GM12865 (cell line): ENCODE data around the gene PRDM11.
"Not testable (repeated sequence)": the region's sequence is repeated elsewhere in the genome, so short reads cannot be mapped to it uniquely, and the experiment has no call there.

Experiments used
- DNase-seq: peaks from one replicate; pipeline ENCODE4 v3.0.0; 2010; ENCODE audit warnings: low read depth
- H3K4me3 ChIP-seq: 2 replicates; pipeline ENCODE4 v1.5.1; 2011; ENCODE audit warnings: mild to moderate bottlenecking, low read depth, low read length, control low read depth
- CTCF ChIP-seq: IDR thresholded peaks from 2 replicates; pipeline ENCODE4 v1.5.1; 2011; ENCODE audit warnings: low read length, control low read depth, low read depth, inconsistent platforms; ENCODE audit not compliant: insufficient read depth; ENCODE audit errors: missing control alignments

PRDM11 gene

DNA sequence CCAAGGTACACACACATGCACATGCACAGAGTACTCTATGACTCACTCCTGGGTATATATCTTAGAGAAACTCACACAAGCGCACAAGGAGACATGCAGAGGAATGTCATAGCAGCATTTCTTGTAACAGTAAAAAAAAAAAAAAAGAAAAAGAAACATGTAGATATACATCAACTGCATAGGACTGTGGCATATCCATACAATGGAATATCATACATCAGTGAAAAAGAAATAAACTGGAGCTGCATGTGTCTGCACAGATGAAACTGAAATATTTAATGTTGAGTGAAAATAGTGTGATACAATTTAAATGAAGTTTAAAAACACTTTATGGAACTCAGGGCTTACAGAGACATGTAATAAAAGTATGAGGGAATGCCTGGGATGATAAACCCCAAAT is 93.3 kb downstream of the PRDM11 start:
- no peak for DNase-seq
- H3K4me3 ChIP-seq, result no peak overlapping the region
- TF ChIP-seq CTCF, result no peak

DNA sequence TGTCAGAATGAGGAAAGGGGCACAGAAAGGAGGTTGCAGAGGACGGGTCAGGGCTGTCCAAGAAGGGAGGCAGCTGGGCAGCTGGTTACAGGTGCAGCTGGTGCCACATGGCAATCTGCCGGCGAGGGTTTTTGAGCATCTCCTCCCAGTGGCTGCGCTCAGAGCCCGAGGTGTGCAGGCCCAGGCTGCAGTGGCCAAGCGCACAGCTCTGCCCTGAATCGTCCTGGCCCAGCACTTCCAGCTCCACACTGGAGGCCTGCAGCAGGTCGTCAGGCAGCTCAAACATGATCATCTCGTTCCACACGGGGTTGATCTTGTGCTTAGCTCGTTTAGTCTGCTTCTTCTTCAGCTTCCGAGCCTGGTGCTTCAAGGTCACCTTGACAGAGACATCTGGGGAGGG is 97.5 kb downstream of the PRDM11 start:
- DNase-seq, result no peak
- TF ChIP-seq CTCF, result no peak
- H3K4me3 ChIP-seq, result no peak overlapping the region

GRCh38 chr11:45245218-45246045 is 99.0 kb downstream of the PRDM11 start:
- no peak for TF ChIP-seq CTCF
- no peak overlapping the region for H3K4me3 ChIP-seq
- no peak for DNase-seq

DNA sequence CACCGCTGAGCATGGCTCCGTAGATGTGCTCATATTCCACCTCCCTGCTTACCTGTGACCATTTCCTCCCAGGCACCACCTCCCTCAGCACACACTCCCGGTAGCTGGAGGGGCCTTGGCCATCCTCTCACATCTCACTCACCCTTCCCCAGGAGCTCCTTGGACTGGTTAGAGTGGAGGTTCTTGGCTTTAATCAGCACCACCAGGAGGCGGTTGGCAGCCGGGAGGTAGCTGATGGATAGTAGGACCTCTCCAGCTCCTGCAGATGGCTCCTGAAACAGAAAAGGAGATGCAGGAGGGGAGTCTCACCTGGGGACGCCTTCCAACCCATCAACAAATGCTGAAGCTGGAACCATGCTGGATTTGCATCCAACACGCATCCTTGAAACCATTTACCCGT is 99.8 kb downstream of the PRDM11 start:
- H3K4me3 ChIP-seq, result no peak overlapping the region
- DNase-seq, result no peak
- no peak for TF ChIP-seq CTCF

DNA sequence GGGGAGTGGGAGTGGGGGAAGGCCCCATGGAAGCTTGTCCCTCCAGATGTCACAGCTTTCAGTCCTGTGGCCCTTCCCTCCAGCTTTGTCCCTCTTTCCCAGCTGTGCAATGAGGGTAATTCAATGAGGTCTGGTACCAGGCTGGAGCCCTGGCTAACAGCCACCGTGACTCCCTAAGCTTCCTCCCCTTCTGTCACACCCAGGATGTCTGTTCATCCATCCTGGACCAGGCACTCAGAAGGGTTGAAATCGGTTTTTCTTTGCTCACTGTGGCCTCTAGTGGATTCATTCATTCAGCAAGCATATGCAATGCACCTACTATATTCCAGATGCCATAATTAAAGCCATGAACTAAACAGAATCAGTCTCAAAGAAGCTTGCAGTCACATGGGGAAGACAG is 101.0 kb downstream of the PRDM11 start:
- H3K4me3 ChIP-seq, result no peak overlapping the region

DNA sequence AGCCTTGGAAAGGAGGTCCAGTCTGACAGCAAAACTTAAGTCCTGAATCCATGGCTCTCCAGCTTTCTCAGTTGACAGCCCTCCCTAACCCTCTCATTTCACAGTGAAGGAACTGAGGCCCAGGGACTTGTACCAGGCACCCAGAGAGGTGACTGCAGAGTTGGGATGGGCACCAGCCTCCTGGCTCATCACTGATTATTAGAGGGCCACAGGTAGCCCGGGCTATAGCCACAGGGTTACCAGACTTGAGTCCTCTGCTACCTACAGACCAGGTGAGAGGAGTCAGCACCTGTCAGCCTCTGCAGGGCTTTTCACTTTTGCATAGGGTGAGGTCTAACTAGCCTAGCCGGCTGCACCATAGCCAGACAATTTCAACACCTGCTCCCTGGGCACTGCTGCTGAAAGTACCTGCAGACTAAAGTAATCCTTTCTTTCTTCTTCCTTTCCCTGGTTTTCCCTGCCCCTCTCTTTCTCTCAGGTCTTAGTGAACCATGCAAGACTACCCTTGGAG is 102.1 kb downstream of the PRDM11 start:
- H3K4me3 ChIP-seq, result no peak overlapping the region
- no peak for TF ChIP-seq CTCF
- DNase-seq, result no peak

More for the DNA sequence above, 101.0 kb downstream of the PRDM11 start:
- no peak for DNase-seq
- no peak for TF ChIP-seq CTCF

DNA sequence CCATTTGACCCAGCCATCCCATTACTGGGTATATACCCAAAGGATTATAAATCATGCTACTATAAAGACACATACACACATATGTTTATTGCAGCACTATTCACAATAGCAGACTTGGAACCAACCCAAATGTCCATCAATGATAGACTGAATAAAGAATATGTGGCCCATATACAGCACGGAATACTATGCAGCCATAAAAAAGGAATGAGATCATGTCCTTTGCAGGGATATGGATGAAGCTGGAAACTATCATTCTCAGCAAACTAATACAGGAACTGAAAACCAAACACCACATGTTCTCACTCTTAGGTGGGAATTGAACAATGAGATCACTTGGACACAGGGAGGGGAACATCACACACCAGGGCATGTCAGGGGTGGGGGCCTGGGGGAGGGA is 102.9 kb downstream of the PRDM11 start:
- DNase-seq, H3K4me3 ChIP-seq: not testable (repeated sequence)
